ENCODE data around the gene DYNC1LI1.

Gene DYNC1LI1

GRCh38 chr3:32606960-32607359, 36.3 kb upstream of the DYNC1LI1 start:
- no peak for TF ChIP-seq CTCF (IDR thresholded peaks at IDR 0.05)

GRCh38 chr3:32606277-32606676, 35.6 kb upstream of the DYNC1LI1 start:
- TF ChIP-seq CTCF (IDR thresholded peaks at IDR 0.05) = no peak

GRCh38 chr3:32603064-32603463, 32.4 kb upstream of the DYNC1LI1 start:
- no peak for TF ChIP-seq CTCF (IDR thresholded peaks at IDR 0.05)

GRCh38 chr3:32602206-32602605, 31.5 kb upstream of the DYNC1LI1 start:
- TF ChIP-seq CTCF (IDR thresholded peaks at IDR 0.05) = no peak

- TF ChIP-seq CTCF (IDR thresholded peaks at IDR 0.05) = no peak
Observed at GRCh38 chr3:32601722-32602121, 31.1 kb upstream of the DYNC1LI1 start.

- no peak for TF ChIP-seq CTCF (IDR thresholded peaks at IDR 0.05)
Observed at GRCh38 chr3:32597656-32598055, 27.0 kb upstream of the DYNC1LI1 start.

- no peak for TF ChIP-seq CTCF (IDR thresholded peaks at IDR 0.05)
Observed at GRCh38 chr3:32596909-32597369, 26.3 kb upstream of the DYNC1LI1 start.

- TF ChIP-seq CTCF (IDR thresholded peaks at IDR 0.05) = no peak
Observed at GRCh38 chr3:32596282-32596908, 25.7 kb upstream of the DYNC1LI1 start.

All from LNCAP (cell line).